NCI-H1436 treated with DMSO at 0.1 percent for 48 hours (cell line): Measurements from ENCODE around the gene ELOB.
A peak's percentile ranks its signal among the peaks of the same experiment; 100 is the strongest.

ENCODE experiments used
- DNase-seq: peaks from one replicate; lab custom pipeline; 2025; lab: John Stamatoyannopoulos, UW

Gene ELOB

DNA sequence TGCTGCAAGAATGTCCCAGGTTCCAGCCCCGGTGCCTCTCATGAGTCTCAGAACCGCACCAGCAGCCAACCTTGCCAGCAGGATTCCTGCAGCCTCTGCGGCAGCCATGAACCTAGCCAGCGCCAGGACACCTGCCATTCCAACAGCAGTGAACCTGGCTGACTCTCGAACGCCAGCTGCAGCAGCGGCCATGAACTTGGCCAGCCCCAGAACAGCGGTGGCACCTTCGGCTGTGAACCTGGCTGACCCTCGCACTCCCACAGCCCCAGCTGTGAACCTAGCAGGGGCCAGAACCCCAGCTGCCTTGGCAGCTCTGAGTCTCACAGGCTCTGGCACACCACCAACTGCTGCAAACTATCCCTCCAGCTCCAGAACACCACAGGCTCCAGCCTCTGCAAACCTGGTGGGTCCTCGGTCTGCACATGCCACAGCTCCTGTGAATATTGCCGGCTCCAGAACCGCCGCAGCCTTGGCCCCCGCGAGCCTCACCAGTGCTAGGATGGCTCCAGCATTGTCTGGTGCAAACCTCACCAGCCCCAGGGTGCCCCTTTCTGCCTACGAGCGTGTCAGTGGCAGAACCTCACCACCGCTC is 9.8 kb downstream of the ELOB start:
- no peak for DNase-seq

DNA sequence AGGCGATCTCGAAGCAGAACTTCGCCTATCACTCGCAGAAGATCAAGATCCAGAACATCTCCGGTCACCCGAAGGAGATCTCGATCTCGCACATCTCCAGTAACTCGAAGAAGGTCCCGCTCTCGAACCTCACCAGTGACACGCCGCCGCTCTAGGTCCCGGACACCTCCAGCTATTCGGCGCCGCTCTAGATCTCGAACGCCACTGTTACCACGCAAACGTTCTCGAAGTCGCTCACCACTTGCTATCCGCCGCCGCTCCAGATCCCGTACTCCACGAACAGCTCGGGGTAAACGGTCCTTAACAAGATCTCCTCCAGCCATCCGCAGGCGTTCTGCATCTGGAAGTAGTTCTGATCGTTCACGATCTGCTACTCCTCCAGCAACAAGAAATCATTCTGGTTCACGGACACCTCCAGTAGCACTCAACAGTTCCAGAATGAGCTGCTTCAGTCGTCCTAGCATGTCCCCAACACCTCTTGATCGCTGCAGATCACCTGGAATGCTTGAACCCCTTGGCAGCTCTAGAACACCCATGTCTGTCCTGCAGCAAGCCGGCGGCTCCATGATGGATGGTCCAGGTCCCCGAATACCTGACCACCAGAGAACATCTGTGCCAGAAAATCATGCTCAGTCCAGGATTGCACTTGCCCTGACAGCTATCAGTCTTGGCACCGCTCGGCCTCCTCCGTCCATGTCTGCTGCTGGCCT is 10.5 kb downstream of the ELOB start:
- DNase-seq: no peak

DNA sequence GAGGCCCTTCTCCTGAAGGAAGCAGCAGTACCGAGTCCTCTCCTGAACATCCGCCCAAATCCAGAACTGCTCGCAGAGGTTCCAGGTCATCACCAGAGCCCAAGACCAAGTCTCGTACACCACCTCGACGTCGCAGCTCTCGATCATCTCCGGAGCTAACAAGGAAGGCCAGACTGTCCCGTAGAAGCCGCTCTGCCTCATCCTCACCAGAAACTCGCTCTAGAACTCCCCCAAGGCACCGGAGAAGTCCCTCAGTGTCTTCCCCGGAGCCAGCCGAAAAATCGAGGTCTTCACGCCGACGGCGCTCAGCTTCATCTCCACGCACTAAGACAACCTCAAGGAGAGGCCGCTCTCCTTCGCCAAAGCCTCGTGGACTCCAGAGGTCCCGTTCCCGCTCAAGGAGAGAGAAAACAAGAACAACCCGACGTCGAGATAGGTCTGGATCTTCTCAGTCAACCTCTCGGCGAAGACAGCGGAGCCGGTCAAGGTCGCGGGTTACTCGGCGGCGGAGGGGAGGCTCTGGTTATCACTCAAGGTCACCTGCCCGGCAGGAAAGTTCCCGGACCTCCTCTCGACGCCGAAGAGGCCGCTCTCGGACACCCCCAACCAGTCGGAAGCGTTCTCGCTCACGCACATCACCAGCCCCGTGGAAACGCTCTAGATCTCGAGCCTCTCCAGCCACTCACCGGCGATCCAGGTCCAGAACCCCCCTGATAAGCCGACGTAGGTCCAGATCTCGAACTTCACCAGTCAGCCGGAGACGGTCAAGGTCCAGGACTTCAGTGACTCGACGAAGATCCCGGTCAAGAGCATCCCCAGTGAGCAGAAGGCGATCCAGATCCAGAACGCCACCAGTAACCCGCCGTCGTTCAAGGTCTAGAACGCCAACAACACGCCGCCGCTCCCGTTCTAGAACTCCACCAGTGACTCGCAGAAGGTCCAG is 11.3 kb downstream of the ELOB start:
- no peak for DNase-seq

DNA sequence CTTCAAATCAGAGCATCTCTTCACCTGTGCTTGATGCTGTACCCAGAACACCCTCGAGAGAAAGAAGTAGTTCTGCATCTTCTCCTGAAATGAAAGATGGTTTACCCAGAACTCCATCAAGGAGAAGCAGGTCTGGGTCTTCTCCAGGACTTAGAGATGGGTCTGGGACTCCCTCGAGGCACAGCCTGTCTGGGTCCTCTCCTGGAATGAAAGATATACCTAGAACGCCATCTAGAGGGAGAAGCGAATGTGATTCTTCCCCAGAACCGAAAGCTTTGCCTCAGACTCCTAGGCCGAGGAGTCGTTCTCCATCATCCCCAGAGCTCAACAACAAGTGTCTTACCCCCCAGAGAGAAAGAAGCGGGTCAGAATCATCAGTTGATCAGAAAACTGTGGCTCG is 12.4 kb downstream of the ELOB start:
- no peak for DNase-seq

DNA sequence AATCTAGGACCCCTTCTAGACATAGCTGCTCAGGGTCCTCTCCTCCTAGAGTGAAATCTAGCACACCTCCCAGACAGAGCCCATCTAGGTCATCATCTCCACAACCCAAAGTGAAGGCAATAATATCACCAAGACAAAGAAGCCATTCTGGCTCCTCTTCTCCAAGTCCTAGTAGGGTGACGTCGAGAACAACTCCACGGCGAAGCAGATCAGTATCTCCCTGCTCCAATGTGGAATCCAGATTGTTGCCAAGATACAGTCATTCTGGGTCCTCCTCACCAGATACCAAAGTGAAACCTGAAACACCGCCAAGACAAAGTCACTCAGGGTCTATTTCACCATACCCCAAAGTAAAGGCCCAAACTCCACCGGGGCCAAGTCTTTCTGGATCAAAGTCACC is 13.9 kb downstream of the ELOB start:
- no peak for DNase-seq

DNA sequence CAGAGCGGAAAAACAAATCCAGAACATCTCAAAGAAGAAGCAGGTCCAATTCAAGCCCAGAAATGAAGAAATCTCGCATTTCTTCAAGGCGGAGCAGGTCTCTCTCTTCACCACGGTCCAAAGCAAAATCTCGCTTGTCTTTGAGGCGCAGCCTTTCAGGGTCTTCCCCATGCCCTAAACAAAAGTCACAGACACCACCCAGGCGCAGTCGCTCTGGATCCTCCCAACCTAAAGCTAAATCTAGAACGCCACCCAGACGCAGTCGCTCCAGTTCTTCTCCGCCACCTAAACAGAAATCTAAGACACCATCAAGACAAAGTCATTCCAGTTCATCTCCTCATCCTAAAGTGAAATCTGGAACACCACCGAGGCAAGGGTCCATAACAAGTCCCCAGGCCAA is 14.4 kb downstream of the ELOB start:
- DNase-seq: no peak

DNA sequence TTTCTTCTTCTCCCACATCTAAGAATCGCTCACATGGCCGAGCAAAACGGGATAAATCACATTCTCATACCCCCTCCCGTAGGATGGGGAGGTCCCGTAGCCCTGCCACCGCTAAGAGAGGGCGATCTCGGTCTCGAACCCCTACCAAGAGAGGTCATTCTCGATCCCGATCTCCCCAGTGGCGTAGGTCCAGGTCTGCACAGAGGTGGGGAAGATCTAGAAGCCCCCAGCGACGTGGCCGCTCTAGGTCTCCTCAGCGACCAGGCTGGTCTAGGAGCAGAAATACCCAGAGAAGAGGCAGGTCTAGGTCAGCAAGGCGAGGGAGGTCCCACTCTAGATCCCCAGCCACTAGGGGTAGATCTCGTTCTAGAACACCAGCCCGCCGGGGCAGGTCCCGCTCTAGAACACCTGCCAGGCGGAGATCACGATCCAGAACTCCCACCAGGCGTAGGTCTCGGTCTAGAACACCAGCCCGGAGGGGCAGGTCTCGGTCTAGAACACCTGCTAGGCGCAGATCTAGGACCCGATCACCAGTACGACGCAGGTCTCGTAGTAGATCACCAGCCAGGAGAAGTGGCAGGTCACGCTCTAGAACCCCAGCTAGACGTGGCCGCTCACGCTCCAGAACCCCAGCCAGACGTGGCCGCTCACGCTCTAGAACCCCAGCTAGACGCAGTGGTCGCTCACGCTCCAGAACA is 15.0 kb downstream of the ELOB start:
- DNase-seq: no peak

DNA sequence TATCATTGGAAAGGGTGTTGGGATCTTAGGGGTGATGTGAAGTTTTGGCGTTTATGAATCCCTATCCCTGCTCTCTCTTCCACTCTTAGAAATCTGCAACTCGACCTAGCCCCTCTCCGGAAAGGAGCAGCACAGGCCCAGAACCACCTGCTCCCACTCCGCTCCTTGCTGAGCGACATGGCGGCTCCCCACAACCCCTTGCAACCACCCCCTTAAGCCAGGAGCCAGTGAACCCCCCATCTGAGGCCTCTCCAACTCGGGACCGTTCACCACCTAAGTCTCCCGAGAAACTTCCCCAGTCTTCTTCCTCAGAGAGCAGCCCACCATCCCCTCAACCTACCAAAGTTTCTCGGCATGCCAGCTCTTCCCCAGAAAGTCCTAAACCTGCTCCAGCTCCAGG is 15.6 kb downstream of the ELOB start:
- DNase-seq: no peak

DNA sequence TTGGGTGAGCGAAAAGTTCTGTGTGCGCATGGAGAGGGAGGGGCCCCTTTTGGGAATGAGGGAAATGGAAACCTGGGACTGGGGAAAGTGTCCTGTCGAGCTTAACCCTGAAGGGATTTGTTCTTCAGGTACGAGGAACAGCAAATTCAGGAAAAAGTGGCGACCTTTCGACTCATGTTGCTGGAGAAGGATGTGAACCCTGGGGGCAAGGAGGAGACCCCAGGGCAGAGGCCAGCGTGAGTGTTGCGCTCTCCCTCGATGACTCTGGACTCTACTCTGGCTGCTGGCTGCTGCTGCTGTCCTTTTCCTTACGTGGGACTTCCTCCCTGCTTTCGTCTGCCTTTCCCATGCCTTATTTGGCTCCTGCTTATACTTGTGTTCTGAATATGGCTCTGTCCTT is 19.7 kb downstream of the ELOB start:
- no peak for DNase-seq

DNA sequence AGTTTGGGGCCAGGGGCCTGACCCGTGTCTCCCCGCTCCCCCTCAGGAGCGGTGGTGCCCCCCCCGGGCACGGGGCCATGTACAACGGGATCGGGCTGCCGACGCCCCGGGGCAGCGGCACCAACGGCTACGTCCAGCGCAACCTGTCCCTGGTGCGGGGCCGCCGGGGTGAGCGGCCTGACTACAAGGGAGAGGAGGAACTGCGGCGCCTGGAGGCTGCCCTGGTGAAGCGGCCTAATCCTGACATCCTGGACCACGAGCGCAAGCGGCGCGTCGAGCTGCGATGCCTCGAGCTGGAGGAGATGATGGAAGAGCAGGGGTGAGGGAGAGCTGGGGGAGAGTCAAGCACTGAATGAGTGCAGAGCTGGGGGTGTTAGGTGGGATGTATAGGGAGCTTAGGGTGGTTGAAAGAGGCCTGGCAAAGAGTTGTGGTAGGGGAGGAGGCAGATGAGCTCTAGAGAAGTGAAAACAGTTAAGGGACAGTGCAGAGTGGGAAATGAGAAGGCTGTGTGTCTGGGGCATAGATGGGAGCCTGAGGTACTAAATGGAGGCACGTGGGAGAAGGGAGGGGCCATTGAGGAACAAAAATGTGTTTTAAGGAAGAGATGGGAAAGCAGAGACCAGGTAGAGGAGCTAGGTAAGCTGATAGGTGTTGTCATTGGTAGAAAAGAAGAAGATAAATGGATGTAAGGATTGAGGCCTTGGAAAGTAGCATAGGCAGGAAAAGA is 20.6 kb downstream of the ELOB start:
- no peak for DNase-seq

DNA sequence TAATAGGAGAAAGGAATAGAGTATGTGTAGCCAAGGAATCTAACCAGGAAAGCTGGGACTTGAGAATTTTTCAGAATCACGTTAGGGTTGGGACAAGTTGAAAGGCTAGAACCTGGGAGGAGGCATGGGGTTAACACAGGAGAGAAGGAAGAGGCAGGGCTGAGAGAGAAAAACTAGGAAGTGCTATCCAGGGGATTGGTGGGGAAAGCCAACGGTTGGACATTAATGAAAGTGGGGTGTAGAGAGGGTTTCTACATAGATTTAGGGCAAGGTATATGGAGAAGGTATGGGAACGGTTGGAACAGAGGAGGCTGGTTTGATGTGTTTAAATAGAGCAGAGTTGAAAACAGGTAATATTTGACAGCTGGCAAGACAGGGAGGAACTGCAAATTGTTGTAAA is 21.9 kb downstream of the ELOB start:
- no peak for DNase-seq

DNA sequence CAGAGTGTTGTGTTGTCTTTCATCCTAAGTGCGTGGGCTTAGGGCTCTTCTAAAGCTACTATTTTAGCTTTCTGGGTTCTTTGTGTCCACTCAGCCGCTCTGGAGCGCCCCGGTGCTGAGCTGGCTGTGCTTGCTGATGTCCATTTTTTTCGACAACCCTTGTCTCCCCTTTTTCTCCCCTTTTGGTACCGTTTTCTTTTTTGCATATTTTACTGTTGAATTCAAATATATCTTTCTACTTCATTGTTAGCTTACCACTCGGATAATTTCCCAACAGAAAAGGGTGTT is 23.4 kb downstream of the ELOB start:
- DNase-seq: no peak

DNA sequence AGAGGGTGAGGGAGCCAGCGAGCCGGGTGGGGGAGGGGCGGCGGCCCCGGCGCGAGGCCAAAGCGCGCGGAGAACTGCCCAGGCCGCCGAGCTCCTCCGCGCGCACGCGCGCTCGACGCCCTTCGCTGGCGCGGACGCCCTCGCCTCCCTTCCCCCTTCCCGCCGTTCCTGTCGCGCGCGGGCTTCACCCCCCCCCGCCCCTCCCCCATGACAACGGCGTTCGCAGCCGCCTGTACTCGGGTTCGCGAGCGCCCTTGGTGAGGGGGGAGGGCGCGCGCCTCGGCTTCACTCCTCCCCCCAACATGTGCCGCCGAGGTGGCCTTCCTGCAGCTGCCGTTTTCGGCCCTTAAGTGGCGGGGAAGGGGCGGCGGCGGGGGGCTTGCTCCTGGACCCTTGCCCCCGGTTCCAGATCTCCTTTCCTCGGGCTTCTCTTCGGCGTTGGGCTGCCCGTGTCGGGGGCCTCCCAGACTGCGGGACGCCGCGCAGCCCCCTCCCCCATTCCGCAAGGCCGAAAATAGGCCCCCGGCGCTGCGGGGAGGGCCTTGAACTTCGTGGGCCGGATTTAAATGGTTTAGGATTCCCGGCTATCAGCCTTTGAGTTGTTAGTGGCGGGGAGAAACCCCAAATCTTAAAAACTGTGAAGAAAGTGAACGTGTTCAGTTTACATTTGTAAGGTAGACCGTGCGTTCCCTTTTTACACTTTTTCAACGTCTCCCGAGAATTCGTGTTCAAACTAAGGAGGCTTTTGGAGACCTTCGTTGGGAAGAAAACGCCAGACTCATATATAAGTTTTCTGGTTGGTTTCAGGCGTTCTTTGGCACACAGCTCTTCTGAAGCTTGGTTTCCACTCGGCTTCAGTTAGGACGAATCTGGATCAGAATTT is 24.0 kb downstream of the ELOB start:
- DNase-seq: no peak

DNA sequence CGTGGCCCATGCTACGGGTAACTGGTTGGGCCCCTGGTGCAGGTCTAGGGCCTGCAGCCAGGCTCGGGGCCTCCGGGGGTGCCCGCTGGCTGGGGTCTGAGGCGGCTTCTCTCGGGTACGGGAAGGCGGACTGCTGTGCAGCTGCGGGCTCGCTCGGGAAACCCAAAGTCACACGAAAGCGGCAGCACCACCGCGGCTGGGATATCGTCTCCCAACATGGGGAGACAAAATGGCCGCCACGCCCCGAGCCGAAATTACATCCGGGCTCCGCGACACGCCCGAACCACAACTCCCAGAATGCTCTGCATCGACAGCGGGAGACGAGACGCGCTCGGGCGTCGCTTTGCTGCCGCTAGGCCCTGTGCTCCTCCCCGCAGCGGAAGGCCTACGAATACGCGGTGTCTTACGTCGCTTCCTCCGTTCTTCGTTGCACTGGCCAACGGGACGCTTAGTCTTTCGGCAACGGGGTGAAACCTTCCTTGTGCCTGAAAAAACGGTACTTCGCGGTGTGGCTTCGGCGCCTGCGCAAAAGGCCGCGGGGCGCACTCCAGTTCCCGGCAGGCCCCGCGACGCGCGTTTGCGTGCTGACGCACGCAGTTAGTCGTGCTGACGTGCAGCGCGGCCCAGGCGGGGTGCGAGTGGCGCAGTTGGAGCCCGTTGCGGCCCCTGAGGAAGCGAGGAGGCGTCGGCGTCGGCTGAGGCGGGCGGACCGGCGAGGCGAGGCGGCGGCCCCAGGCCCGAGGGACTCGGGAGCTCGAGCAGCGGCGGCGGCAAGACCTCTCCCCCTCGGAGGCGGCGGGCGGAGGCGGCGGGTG is 24.8 kb downstream of the ELOB start, which contains the start of gene SRRM2:
TSS of gene SRRM2 (plus strand) at position 604 of the 815 bp plus-strand sequence. CDS start 3,727 bp downstream, outside the sequence.
- peak; percentile 67 for DNase-seq

DNA sequence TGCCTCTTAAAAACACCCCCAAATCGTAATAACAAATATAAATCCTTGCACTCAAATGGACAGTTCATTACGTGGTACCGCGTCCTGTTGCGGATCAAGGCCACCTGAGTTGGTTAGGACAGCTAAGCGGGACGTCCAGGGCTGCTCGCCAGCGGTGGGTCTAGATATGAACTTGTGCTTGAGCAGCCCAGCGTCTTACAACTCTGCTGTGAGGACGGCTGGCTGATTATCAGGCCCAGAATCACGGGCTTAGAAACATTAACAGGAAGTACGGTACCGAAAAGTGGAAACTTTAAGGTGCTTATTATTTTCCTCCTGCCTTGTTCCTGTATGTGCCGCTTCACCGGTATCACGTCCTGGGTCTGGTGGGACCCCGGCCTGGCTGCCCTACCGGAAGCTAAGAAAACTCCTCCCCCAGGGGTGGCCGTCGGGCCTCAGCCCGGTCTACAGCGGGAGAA is 25.5 kb downstream of the ELOB start:
- no peak for DNase-seq

DNA sequence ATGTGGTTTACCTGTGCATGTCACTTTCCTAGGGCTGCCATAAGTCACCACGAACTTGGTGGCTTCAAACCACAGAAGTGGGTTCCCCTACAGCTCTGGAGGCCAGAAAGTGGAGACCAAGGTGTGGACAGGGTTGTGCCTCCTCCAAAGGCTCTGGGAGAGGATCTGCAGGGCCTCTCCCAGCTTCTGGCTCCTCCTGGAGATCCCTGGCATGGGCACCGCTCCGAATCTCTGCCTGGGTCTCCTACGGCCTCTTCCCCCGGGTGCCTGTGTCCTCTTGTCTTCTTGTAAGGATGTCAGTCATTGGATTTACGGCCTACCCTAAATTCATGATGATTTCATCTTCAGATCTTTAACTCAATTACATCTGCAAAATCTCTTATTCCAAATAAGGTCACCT is 27.1 kb downstream of the ELOB start:
- no peak for DNase-seq

DNA sequence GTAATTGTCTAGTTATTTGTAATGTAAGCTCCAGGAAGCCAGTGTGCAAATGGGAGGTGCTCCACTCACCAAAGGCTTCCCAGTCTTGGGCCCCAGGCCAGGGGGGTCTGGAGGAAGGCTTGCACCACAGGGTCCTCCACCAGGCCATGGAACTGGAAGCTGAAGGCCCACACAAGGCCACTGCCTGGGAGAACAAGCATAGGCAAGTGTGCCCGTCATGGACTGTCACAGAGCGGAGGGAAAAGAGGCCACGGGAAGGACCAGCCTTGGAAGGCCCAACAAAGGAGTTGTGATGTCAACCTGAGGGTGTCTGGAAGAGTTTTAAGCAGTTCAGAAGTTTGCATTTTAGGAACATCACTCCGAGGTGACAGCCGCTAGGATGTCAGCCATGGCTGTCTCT is 27.6 kb downstream of the ELOB start:
- DNase-seq: no peak

DNA sequence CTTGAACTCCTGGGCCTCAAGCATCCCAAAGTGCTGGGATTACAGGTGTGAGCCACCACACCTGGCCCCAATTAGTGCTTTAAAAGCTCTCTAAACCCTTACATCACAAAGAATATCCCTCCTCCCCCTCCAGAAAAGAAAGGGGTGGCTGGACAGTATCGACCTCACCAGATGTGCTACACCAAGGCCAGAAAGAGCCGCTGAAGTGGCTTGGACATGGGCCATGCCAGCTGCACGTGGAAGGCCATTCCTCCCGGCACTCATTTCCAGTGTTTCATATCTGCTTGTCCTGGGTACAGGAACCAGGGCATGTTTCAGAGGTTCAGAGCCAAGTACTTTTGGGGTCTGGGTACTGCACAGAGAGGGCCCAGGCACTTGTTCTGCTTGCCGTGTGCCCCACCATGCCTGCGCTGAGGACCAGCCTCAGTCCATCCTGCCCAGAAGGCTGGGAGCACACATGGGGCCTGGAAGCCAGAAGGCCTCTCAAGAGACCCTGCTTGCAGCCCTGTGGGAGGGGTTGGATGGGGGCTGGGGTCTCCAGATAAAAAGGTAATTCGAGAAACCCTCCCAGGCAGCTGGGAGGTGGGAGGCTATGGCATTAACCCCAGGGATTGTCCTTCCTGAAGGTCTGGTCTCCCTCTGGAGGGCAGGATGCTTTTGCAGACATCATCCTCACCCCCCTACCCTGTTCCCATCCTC is 28.2 kb downstream of the ELOB start:
- no peak for DNase-seq

DNA sequence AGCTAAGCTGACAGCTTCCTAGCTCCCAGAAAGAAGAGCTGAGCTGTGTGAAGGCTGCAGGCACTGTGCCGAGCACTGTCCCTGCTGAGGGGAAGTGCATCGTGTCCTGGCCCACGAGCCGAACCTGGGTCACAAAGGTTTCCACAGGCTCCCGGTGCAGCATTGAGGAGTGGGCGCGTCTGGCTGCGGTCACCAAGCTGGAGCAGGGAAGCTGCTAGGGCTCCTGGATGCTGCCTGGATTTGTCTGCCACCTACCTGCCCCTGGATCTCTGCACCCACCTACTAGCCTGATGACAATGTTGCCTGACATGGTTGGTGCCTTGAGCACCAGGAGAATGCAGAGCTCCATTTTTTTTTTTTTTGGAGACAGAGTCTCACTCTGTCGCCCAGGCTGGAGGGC is 31.1 kb downstream of the ELOB start:
- DNase-seq: no peak
